ENCODE results near the gene CDK2.

- TF ChIP-seq CTCF (IDR thresholded peaks at IDR 0.05) (no peak), EP300 (IDR thresholded peaks at IDR 0.05) (no peak), RNF2 (IDR thresholded peaks at IDR 0.05; ENCODE audit: borderline replicate concordance, low read depth) (no peak), ESRRA (IDR thresholded peaks at IDR 0.05; ENCODE audit: borderline replicate concordance, low read length) (no peak), NFE2L2 (conservative IDR thresholded peaks at IDR 0.05; ENCODE audit: low read length) (no peak), ZSCAN20 (CRISPR knock-in tag; IDR thresholded peaks at IDR 0.05) (no peak), MAFK (IDR thresholded peaks at IDR 0.05; ENCODE audit: partially characterized antibody) (no peak), POLR2A (IDR thresholded peaks at IDR 0.05; ENCODE audit: low read length) (peak; percentile 44), USF2 (IDR thresholded peaks at IDR 0.05) (no peak), RCOR1 (IDR thresholded peaks at IDR 0.05; ENCODE audit: low read depth, low read length) (no peak), ZNF302 (CRISPR knock-in tag; IDR thresholded peaks at IDR 0.05) (no peak), RAD21 (conservative IDR thresholded peaks at IDR 0.05 in 1 of 2, IDR thresholded peaks at IDR 0.05 in 1 of 2) (no peak), BCL3 (IDR thresholded peaks at IDR 0.05) (0 out of 3 replicates have a peak, but pooled peaks have one; percentile 27)
Observed at GRCh38 chr12:55966408-55967281, at the start of gene CDK2.

Measured in A549 (cell line).